B cell (primary cell): ENCODE measurements around the gene CD58.

ENCODE experiments used
- CTCF ChIP-seq: fragments of 200-600 bp; IDR thresholded peaks from one replicate; pipeline ENCODE4 v1.8.0; 2022; ENCODE audit warnings: antibody characterized with exemption, mild to moderate bottlenecking
- EZH2 ChIP-seq: IDR thresholded peaks from 2 replicates; pipeline ENCODE4 v1.6.1; 2012; ENCODE audit warnings: borderline replicate concordance, low read depth, mild to moderate bottlenecking, moderate library complexity, low read length; ENCODE audit not compliant: insufficient read depth, poor library complexity, severe bottlenecking

- TF ChIP-seq CTCF (no peak), EZH2 (no peak)
Observed at GRCh38 chr1:116488071-116488470, 82.8 kb downstream of the CD58 start.
